SH-SY5Y (cell line): ENCODE results near the gene ETV7.

Experiments used
- GATA2 ChIP-seq: IDR thresholded peaks from 2 replicates; pipeline ENCODE4 v1.6.1; 2011; ENCODE audit warnings: mild to moderate bottlenecking, low read depth, low read length
- GATA3 ChIP-seq: IDR thresholded peaks from 2 replicates; pipeline ENCODE4 v1.6.1; 2011; ENCODE audit warnings: low read depth, mild to moderate bottlenecking, low read length, moderate library complexity

DNA sequence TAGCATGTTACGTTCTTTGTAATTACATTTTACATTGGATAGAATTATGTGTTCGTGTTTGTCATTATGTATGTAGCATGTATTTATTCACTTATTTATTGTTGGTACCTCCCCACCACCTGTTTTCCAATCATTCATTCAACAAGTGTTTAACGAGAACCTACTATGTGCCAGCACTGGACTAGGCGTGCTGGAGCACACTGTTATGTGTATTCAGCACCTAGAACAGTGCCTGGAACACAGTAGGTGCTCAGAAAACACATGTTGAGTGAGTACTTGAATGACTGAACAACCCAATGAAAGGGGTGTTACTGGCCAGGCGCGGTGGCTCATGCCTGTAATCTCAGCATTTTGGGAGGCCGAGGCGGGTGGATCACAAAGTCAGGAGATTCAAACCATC is 11.3 kb downstream of the ETV7 start:
- TF ChIP-seq GATA2 (no peak), GATA3 (no peak)
